ENCODE data around the gene C4BPB. TPM values are rescaled to one million over a fixed set of nuclear protein-coding genes. Genes with fewer than 3 reads are reported as not detected.

Gene C4BPB
- total and polyA plus RNA-seq, 2 donors from 2014 or later: 0.49 to 1.3 TPM

DNA sequence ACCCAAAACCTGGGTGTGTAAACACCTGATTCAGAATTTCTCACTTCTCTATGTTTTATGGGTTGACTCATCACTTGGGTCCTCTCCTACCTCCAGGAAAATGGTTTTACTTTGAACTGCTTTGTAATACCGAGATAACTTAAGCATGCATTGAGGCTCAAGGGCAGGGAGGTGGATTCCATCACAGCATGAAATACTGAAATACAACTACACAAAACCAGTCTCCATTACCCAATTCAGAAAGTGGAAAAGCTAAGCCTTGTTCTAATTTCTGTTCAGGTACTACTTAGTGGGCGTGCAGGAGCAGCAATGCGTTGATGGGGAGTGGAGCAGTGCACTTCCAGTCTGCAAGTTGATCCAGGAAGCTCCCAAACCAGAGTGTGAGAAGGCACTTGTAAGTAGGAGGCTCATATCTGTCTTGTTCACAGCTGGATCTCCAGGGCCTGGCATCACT lies 9.2 kb downstream of the C4BPB start:
- intact Hi-C loops (cut with DNase I): no loop called here
- Histone ChIP-seq H3K9me3 (ENCODE audit: control insufficient read depth in 2 of 3, insufficient read depth in 1 of 3, low read length in 3 of 3) (no peaks in the 10 kb centered on the region), H3K36me3 (ENCODE audit: control insufficient read depth in 2 of 3, insufficient read depth in 3 of 3, low read length in 3 of 3) (no peaks in the 10 kb centered on the region), H3K4me3 (ENCODE audit: low read length in 3 of 3) (no peak overlapping the region), H3K4me1 (ENCODE audit: control insufficient read depth in 2 of 3, insufficient read depth in 2 of 3, low read depth in 1 of 3, low read length in 3 of 3) (no peaks in the 10 kb centered on the region), H3K9ac (ENCODE audit: low read length in 3 of 3) (no peak overlapping the region), H3K27ac (ENCODE audit: low read depth in 2 of 2, low read length in 2 of 2) (no peak overlapping the region), H3K27me3 (ENCODE audit: control insufficient read depth, insufficient read depth, low read length) (no peaks in the 10 kb centered on the region)
- FAIRE-seq (no peak), DNase-seq (no peak)
- TF ChIP-seq, protein P1, sequence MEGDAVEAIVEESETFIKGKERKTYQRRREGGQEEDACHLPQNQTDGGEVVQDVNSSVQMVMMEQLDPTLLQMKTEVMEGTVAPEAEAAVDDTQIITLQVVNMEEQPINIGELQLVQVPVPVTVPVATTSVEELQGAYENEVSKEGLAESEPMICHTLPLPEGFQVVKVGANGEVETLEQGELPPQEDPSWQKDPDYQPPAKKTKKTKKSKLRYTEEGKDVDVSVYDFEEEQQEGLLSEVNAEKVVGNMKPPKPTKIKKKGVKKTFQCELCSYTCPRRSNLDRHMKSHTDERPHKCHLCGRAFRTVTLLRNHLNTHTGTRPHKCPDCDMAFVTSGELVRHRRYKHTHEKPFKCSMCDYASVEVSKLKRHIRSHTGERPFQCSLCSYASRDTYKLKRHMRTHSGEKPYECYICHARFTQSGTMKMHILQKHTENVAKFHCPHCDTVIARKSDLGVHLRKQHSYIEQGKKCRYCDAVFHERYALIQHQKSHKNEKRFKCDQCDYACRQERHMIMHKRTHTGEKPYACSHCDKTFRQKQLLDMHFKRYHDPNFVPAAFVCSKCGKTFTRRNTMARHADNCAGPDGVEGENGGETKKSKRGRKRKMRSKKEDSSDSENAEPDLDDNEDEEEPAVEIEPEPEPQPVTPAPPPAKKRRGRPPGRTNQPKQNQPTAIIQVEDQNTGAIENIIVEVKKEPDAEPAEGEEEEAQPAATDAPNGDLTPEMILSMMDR (IDR thresholded peaks at IDR 0.05; ENCODE audit: borderline replicate concordance, extremely low read depth, insufficient read depth): no peak

DNA sequence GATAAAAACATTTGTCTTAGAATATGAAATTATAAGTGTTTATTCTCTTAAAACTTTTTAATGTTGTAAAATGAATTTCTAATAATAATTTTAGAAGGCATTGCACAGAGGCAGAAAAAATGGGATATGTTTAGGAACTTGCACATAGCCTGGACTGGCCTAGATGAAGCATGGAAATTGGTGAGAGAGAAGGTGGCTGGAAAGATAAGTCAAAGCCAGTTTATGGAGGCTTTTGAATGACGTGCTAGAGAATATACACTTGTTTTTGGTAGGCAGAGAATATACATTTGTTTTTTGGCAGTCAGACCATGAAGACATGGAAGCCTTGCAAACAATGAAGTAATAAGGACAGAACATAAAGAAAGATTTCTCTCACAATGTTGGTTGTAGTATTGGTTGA lies 13.1 kb downstream of the C4BPB start:
- FAIRE-seq: no peak
- Histone ChIP-seq H3K9me3 (ENCODE audit: control insufficient read depth in 2 of 3, insufficient read depth in 1 of 3, low read length in 3 of 3) (no peaks in the 10 kb centered on the region), H3K36me3 (ENCODE audit: control insufficient read depth in 2 of 3, insufficient read depth in 3 of 3, low read length in 3 of 3) (no peaks in the 10 kb centered on the region), H3K4me1 (ENCODE audit: control insufficient read depth in 2 of 3, insufficient read depth in 2 of 3, low read depth in 1 of 3, low read length in 3 of 3) (no peaks in the 10 kb centered on the region), H3K27ac (ENCODE audit: low read depth in 2 of 2, low read length in 2 of 2) (no peak overlapping the region), H3K9ac (ENCODE audit: low read length in 3 of 3) (no peak overlapping the region), H3K4me3 (ENCODE audit: low read length in 3 of 3) (no peak overlapping the region), H3K27me3 (ENCODE audit: control insufficient read depth, insufficient read depth, low read length) (no peaks in the 10 kb centered on the region)
- TF ChIP-seq, protein P1 (IDR thresholded peaks at IDR 0.05; ENCODE audit: borderline replicate concordance, extremely low read depth, insufficient read depth): no peak
- DNase-seq: no peak
- intact Hi-C loops (cut with DNase I): no loop called here

DNA sequence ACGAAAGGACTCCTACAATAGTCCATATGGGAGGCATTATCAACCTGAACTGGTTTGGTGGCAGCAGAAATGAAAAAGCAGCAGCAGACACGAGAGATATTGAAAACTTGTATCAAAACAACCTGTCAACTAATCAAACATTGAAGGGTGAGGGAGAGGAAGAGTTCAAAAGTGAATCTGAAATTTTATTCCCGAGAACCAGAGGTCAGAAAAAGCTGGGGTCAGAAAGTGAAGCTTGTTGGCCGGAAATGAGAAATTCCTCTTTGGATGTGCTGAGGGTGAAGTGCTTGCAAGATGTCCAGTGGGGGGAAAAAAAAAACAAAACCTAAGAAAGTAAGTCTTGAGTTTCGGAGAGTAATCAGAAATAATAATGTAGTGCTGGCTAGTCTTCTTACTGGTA lies 13.5 kb downstream of the C4BPB start:
- FAIRE-seq: no peak
- H3K9ac ChIP-seq (ENCODE audit: low read length in 3 of 3): no peak overlapping the region
- intact Hi-C loops (cut with DNase I): no loop called here
- no peaks in the 10 kb centered on the region for H3K36me3 ChIP-seq (ENCODE audit: control insufficient read depth in 2 of 3, insufficient read depth in 3 of 3, low read length in 3 of 3)
- no peaks in the 10 kb centered on the region for H3K4me1 ChIP-seq (ENCODE audit: control insufficient read depth in 2 of 3, insufficient read depth in 2 of 3, low read depth in 1 of 3, low read length in 3 of 3)
- peak in 1 of 5 donors; percentile 24 for DNase-seq
- H3K4me3 ChIP-seq (ENCODE audit: low read length in 3 of 3): no peak overlapping the region
- TF ChIP-seq, protein P1 (IDR thresholded peaks at IDR 0.05; ENCODE audit: borderline replicate concordance, extremely low read depth, insufficient read depth): no peak
- no peaks in the 10 kb centered on the region for H3K9me3 ChIP-seq (ENCODE audit: control insufficient read depth in 2 of 3, insufficient read depth in 1 of 3, low read length in 3 of 3)
- no peak overlapping the region for H3K27ac ChIP-seq (ENCODE audit: low read depth in 2 of 2, low read length in 2 of 2)
- no peaks in the 10 kb centered on the region for H3K27me3 ChIP-seq (ENCODE audit: control insufficient read depth, insufficient read depth, low read length)

DNA sequence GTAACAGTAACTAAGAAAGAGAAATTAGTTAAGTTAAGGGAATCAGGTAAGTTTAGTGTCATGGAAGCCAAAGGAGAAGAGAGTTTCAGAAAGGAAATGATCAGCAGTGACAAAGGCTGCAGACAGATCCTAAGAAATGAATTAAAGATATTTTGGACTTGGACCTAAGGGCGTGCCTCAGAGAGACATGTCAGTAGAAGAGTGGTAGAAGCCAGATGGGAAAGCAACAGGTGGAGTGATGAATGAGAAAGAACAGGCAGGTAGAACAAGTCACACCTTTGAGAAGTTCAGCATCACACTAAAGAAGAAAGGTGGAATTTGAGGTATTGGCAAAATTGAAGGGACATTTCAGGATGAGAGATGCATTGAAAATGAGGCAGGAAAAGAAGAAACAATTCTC lies 14.0 kb downstream of the C4BPB start:
- FAIRE-seq: no peak

More for the DNA sequence above, 14.0 kb downstream of the C4BPB start:
- no peaks in the 10 kb centered on the region for H3K36me3 ChIP-seq (ENCODE audit: control insufficient read depth in 2 of 3, insufficient read depth in 3 of 3, low read length in 3 of 3)
- DNase-seq: no peak
- no peaks in the 10 kb centered on the region for H3K9me3 ChIP-seq (ENCODE audit: control insufficient read depth in 2 of 3, insufficient read depth in 1 of 3, low read length in 3 of 3)
- no peak overlapping the region for H3K27ac ChIP-seq (ENCODE audit: low read depth in 2 of 2, low read length in 2 of 2)
- TF ChIP-seq, protein P1 (IDR thresholded peaks at IDR 0.05; ENCODE audit: borderline replicate concordance, extremely low read depth, insufficient read depth): no peak
- no peaks in the 10 kb centered on the region for H3K27me3 ChIP-seq (ENCODE audit: control insufficient read depth, insufficient read depth, low read length)
- no peak overlapping the region for H3K9ac ChIP-seq (ENCODE audit: low read length in 3 of 3)
- intact Hi-C loops (cut with DNase I): no loop called here
- H3K4me3 ChIP-seq (ENCODE audit: low read length in 3 of 3): no peak overlapping the region
- H3K4me1 ChIP-seq (ENCODE audit: control insufficient read depth in 2 of 3, insufficient read depth in 2 of 3, low read depth in 1 of 3, low read length in 3 of 3): no peaks in the 10 kb centered on the region

All from kidney (tissue), 14 donors.